Mesenteric fat pad (tissue), 1 donor: Measurements from ENCODE around the gene MCM3AP. TPM values are rescaled to one million over a fixed set of nuclear protein-coding genes. Genes with fewer than 3 reads are reported as not detected.

Experiments
- DNase-seq: peaks from one replicate; pipeline ENCODE4 v3.0.0-alpha.2; 2020; ENCODE audit warnings: low spot score
- long read RNA-seq: library from polyadenylated mRNA; unstranded; transcript quantifications from one replicate; pipeline ENCODE4 v2.0.0, GENCODE V29; 2020
- total RNA-seq: library from RNA; stranded (reverse); fragmentation: NEBNext Ultra II Directional; extraction: Animal tissue kit (Norgen Biotek cat#: 25700); gene quantifications from one replicate; pipeline ENCODE4 v1.2.1, GENCODE V29; 2021
- donor health status: DM: yes; HTN: yes; CAD: no.

Gene MCM3AP
- total RNA-seq, result 89.8 TPM
- long read RNA-seq, full-length matches to known transcripts, result 15 of 52 reads
- long read RNA-seq, partial matches to known transcripts, result 32 of 52 reads
- long read RNA-seq, other reads (novel, unspliced or antisense), result 5 of 52 reads

DNA sequence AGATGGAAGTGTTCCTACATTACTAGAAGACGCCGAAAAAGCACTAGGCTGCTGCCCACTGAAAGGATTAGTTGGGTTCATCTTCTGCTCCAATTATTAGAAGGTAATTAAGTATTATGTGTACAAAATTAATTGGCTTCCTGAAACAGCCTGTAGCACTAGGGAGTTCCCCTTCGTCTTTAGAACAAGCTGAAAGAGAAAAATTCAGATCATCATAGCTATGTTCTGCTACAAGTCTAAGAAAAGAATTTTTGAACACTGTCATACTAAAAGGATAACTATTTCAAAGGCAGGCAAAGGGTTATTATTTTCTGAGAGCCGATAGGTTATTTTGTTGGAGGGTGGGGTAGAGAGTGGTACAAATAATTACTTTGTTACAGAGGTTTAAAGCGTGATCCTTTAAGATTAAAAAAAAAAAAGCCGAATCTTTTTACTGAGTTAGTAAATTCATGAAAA is at the start of gene MCM3AP:
Gene MCM3AP, minus strand, starts transcription at position 406 of the 456 bp plus-strand sequence. Its CDS starts 325 bp downstream, at position 81.
- DNase-seq, result no peak

DNA sequence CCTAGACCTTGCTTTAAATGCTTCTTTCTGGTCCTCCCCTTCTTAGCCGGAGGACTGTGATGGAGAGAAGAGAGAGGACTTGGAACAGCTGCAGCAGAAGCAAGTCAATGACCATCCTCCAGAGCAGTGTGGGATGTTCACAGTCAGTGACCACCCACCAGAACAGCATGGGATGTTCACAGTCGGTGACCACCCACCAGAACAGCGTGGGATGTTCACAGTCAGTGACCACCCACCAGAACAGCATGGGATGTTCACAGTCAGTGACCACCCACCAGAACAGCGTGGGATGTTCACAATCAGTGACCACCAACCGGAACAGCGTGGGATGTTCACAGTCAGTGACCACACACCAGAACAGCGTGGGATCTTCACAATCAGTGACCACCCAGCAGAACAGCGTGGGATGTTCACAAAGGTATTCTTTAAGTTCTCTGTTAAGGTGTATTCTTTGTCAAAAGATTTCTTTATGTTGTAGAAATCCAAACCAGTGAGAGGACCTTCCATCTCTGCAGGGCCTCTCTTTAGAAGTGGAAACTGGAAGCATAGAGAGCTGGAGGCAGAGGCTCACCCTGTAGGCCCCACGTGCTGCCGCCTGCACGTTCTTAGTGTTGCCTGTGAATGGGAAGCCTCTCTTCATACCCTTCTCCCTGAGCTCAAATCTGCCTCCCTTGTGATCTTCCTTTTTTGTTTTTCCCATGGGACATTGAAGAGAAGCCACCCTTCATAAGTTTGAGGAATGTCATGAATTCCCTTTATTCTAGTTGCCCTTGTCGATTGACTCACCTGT is 49.1 kb upstream of the MCM3AP start:
- DNase-seq, result no peak

DNA sequence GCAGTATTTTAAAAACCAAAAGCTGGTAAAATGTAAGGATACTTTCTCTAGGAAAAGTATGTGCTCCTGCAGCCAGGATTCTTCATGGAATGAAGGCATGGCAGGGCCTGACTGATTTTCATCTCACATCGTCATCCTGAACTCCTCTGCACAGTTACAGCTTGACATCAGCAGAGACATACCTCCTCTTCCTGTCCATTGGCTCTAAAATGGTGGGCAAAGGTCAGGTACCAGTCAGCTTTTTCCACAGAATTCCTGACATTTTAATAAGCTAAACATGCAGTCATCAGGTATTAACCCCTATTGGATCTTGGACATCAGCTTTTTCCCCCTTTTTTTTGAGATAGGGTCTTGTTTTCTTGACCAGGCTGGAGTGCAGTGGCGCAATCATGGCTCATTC is 44.4 kb upstream of the MCM3AP start:
- no peak for DNase-seq

DNA sequence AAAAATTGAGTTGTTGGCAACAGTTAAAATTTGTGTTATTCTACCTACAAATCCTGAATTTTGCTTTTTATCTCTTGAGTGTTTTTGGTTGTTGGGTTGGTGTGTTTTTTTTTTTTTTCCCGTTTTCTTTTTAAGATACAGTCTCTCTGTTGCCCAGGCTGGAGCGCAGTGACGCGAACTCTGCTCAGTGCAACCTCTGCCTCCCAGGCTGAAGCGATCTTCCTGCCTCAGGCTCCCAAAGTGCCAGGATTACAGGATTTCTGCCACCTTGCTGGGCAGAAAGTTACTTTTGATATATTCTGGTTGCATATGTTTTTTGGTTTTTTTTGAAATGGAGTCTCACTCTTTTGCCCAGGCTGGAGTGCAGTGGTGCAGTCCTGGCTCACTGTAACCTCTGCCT is 42.7 kb upstream of the MCM3AP start:
- no peak for DNase-seq

DNA sequence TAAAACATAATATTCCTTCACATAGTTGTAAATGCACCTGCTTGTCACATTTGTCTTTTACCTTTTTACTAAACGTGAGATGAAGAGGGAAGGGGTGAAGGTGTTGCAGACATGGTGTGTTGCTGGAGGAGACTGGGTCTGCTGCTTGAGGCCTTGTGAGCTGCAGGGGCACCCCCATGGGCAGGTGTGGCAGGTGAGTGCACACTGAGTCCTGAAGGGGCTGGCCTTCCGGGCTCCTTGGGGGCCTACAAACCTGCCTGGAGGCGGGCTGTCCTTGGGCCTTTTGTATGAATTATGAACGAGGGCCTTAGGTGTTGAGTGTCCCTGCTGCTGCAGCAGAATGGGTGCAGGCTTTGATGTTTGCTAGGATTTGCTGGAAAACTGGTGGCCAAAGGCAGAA is 42.3 kb upstream of the MCM3AP start:
- no peak for DNase-seq

DNA sequence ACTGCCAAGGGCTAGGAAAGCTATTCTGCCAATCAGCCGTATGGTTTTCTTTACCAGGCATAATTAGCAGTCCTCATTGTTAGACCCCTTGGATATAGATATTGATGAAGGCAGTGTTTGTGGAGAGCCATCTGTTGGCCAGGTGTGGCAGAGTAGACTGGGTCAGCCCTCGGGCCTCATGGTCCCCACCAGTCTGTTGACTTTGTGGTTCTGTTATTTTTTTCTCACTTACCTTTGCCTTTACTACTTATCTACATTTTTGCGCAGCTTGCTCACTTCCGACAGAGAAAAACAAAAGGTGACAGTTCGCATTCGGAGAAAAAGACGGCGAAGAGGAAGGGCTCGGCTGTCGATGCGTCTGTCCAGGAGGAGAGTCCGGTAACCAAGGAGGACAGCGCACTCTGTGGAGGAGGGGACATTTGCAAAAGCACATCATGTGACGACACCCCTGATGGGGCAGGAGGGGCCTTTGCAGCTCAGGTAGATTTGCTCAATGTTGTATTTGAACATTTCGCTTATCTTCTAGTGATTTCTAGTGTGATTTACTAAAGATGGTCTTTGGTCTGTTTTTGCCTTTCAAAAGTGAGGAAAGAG is 40.8 kb upstream of the MCM3AP start:
- no peak for DNase-seq

DNA sequence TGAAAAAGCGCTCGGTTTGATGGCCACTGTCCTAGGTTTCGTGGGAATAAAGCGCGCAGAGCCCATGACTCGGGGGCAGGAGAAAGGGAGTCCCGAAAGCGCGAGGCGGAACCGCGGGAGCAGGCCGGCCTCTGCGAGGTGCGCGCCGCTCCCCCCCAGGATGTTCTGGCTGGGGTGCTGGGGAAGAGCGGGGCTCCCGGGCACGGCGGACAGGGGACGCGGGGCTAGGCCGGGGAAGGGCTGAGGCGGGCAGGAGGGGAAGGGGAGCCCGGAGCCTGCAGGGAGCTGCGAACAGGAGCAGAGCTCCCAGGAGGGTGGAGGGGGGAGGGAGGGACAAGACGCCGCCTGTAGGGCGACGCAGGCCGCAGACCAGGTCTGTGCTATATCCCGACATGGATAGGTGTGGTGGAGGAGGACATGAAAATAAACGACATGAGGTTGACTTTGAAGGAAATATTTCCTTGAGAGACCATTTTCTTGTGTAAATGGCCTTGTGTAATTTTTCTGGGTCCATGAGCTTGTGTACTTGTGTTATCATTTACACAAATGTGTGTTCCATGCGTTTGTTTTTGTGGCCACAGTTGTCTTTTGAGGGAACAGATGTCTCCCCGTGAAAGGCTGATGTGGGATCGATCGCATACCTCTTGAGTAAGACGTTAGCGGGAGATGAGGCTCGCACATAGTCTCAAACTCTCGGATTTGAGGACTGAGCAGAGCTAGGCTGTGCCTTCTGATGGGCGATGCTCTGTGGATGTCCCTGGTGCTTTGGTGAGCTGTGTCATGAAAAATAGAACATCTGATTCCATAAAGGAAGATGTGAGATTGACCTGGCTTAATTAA is 39.9 kb upstream of the MCM3AP start:
- DNase-seq, result no peak

DNA sequence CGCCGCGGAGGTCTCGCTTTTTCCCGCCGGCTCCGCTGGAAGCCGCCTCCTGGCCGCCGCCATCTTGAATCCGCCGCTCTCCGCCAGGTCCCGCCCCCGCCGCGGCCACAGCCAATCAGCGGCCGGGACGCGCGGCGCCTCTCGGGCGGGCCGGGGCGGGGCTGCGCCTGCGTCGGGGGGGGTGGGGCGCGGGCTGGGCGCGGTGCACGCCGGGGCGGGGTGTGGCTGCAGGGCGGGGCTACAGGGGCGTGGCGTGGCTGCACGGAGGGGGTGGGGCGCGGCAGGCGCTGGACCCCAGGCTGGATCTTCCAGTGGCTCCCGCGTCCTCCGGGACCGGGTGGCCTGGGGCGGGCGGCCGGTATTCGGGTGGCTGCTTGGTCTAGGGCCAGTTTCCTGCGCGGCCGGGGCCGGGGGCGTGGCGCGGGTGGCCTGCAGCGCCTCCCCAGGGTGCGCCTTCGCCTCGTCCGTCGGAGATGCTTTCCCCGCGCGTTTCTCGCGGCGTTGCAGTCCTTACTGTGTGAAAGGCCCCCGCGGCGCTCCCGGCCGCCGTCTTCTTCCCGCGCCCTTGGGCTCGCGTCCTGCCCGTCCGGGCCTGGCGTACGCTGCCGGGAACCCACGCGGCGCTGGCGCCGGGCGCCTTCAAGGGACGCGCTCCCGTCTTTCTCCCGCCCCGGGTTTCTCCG is 39.1 kb upstream of the MCM3AP start:
- DNase-seq, result peak; percentile 96

DNA sequence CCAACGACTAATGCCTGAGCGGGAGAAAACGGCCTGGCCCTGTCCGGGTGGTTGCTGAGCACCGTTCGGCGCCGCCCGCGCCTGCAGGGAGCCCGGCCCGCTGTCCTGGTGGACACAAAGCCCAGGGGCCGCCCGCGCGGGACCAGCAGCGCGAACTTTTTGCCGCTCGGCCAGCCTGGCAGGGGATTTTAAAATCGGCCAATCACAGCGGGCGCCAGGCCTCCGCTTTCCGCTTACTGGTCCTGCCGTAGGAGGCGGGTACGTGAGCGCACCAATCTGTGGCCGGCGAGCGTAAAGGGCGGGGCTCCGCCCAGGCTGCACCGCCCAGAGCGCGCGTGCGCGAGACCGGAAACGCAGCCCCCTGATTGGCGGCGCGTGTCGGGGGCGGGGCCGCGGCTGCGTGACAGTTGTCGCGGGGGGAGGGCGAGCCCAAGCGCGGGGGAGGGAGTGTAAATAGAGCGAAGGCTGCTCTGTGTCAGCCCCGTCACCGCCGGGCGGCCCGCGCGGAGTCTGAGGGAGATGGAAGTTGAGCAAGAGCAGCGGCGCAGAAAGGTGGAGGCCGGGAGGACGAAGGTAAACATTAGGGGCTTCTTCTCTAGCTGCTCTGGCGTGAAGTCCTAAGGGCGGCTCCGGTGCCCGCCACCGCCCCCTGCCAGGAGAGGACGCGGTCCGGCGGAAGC is 38.4 kb upstream of the MCM3AP start, which contains the start of the genes C21orf58 and PCNT:
Gene C21orf58, minus strand, starts transcription at position 161 of the 680 bp plus-strand sequence. CDS start 1,132 bp downstream, outside the sequence.
Gene PCNT, plus strand, starts transcription at position 447 of the 680 bp plus-strand sequence. Its CDS starts 73 bp downstream, at position 520.
- DNase-seq, result peak; percentile 100

DNA sequence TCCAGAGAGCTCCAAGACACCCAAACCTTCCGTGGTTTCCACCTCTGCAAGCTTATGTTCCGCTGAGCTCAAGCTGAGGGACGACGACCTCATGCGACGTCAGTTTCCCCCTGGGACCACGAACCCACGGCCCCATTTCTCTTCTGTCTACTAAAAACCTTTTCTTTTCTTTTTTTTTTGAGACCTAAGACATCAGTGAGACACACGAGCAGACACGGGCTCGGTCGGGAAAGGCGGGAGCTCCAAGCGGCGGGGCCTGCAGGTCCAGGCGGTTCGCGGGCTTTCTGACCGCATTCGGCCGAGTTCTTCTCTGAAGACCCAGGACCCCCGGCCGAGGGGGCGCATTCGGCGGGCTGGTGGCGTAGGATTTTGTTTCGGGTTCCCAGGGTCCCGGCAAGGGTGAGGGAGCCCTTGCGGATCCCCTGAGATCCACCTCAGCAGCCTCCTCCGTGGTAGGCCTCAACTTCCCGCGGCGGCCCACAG is 37.9 kb upstream of the MCM3AP start:
- DNase-seq, result no peak

DNA sequence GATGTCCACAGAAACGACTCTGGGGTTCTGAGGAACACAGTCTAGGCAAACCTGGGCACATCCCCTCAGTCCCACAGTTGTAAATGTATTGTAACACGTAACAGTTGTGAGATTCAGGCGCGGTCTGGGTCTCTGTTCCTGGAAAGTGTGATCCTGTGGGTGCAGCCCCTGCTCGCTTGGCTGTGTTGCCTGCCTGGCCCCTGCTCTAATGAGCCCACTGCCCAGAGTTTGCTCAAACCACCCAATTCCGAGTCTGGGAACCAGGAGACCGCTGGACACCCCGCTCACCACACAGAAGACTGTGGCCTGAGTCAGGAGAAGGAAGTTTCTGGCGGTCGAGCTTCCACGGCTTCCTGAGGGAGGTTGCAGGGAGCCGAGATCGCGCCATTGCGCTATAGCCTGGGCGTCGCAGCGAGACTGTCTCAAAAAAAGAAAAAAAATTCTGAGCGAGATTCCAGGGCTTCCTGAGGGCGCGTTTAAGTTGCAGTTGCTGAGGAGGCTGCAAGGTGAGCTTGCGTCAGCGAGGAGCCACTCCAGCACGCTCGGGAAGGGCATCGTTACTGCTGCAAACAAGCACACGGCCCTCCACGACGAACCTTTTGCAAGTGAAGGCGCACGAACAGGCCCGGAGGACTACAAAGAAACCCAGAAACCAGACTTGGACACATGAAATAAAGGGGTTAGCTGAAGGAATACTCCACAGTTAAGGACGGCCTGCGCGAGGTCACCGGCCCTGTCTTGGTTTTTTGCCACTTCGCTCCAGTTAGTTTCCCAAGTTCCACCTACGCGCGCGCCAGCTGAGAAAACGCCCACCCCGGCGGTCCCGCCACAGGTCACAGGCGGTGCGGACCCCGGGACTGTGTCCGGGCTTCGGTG is 37.2 kb upstream of the MCM3AP start:
- DNase-seq, result no peak

DNA sequence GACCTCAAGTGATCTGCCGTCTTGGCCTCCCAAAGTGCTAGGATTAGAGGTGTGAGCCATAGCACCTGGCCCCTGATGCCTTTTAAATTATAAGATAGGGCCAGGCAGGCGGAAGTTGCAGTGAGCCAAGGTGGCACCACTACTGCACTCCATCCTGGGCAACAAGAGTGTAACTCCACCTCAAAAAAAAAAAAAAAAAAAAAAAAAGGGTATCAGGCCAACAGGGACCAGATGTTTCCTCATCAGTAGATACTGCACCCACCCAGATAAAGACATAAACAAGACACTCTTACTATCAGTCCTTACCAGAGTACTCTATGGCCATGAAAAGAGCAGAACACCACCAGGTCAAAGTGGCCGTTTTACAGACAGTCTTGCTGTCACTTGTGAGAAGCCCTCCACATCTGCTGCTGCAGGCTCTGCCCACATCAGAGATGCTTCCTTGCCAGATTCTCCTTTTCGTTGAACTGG is 35.0 kb upstream of the MCM3AP start:
- no peak for DNase-seq

DNA sequence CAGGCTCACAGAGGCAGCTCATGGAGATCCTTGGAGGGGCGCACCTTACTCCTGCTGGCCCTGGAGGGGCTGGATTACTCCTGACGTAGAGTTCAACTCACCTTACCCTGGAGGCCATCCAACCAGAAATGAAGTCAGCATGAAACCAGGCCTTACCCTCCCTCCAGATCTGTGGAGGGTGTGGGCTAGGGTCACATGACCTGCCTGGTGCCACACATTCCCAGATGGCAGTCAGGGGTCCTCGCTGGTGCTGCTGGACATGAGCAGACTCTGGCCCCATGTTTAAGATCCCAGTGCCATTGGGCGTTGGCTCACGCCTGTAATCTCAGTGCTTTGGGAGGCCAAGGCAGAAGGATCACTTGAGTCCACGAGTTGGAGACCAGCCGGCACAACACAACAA is 33.8 kb upstream of the MCM3AP start:
- DNase-seq, result no peak

DNA sequence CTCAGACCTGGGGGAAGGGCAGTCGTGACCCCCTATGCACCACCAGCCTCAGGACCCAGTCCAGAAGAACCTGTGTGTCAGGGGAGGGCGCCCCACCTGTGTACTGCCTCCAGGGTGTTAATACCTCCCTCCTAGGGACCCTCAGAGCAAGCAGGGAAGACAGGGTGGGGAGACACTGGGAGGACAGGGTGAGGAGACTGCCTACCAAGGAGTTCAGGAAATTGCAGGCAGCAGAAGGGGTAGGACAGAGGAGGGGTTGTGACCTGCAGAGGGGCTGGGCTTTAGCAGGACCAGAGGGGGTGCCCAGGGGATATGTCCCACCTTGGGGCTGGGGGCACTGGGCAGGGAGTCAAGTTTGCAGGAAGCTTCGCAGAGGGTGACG is 33.0 kb upstream of the MCM3AP start:
- no peak for DNase-seq

DNA sequence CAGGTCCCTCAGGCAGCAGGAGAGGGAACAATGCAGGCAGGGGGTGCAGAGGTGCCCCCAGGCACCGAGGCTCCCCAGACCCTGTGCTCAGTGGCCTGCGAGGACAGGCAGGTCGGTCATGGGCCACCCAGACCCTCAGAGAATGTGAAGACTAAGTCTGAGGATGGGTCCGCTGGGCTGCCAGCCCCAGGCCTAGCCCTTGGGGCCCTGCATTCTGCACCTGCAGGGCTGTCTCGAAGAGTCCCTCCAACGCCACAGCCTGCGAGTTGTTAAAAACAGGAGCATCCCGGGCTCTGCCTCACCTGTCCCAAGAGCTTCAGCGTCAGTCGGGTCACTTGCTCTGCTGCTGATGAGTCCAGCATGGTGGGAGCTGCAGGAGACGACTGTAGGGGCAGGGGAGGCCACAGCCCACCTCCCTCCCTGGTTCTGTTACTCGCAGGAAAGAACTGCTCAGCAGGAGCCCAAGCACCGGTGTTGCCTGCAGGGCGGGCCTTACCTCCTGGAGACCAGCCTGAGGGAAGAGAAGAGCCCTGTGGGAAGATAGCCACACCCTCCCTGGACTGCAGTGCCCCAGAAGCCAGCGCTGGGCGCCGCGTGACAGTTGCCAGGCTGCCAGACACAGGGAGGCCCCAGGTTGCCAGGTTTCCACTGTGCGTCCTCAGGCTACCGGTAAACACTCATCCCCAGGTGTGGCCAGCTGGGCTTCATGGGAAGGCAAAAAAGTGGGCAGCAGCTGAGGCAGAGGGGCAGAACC is 32.5 kb upstream of the MCM3AP start:
- no peak for DNase-seq

DNA sequence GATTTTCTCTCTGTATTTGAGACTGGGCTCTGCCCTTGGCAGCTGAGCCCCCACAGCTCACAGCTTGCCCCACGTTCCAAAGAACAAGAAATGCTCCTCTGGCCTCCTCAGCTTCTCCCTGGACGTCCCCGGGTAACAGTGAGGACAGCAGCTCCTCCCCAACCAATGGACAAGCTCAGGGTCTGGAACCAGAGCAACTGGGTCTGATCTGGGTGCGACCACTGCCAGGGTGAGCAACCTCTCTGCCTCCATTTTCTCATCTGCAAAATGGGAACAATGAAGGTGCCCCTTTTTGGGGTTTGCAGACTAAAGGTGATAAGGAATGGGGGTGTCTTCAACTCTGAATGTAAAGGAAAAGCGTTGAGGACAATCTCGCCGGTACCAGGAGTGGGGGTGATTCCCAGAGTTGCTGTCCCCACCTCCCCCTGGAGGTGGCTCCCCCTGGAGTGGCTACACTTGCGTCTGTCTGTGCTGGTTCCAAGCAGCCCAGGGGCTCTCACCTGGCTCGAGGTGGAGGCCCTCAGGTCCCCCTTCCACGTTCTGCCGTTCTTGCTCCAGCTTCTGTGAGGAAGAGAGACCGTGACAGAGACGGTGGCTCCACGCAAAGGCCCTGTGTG is 31.4 kb upstream of the MCM3AP start:
- DNase-seq, result no peak

DNA sequence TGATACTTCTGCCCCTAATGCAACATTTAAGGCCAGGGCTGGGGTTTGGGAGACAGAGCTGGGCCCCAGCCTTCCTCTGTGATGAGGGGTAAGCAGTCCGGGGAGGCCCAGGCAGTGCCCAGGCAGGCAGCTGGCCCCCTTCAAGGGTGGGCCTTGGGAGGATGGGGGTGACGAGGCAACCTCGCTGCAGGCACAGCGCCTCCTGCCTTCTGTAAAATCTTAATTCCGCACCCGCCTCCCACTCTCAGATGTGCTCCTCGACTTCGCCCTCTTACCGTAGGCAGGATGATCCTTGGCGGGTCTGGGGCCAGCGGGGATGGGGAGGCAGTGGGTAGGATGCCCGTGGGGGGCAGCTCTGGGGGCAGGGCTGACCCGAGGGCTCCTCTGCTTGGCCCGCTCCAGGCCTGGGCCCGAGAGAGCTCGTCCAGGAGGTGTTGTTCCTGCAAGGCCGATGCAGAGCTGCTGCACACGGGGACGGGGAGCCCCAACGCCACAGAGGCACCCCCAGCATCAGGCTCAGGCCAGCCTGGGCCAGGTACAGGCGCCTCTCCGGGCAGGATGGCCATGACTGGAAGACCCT is 29.1 kb upstream of the MCM3AP start:
- no peak for DNase-seq
